AG10803 (cell line): ENCODE data around the gene KDM4E.
A peak's percentile ranks its signal among the peaks of the same experiment; 100 is the strongest.
"Not testable (repeated sequence)": the region's sequence is repeated elsewhere in the genome, so short reads cannot be mapped to it uniquely, and the experiment has no call there.

Experiments
- DNase-seq: peaks from one replicate; pipeline ENCODE4 v3.0.0; 2010; ENCODE audit warnings: low read depth
- H3K4me3 ChIP-seq: 2 replicates; pipeline ENCODE4 v1.5.1; 2011; ENCODE audit warnings: mild to moderate bottlenecking, low read length, control low read depth
- CTCF ChIP-seq: conservative IDR thresholded peaks from 2 replicates; pipeline ENCODE4 v1.5.1; 2011; ENCODE audit warnings: mild to moderate bottlenecking, low read length, control low read depth, inconsistent platforms

The KDM4E gene

GRCh38 chr11:95033051-95033450, 8.0 kb downstream of the KDM4E start:
- no peak for TF ChIP-seq CTCF
- no peak overlapping the region for H3K4me3 ChIP-seq
- no peak for DNase-seq

- no peak overlapping the region for H3K4me3 ChIP-seq
- no peak for DNase-seq
- no peak for TF ChIP-seq CTCF
These were observed 10.3 kb downstream of the KDM4E start for GRCh38 chr11:95035316-95035715.

- H3K4me3 ChIP-seq = peak overlapping the region; percentile 33
- not testable (repeated sequence) for DNase-seq
These were observed 12.4 kb downstream of the KDM4E start for GRCh38 chr11:95037356-95038035.

- no peak for TF ChIP-seq CTCF
- H3K4me3 ChIP-seq = no peak overlapping the region
- DNase-seq = no peak
These were observed 17.2 kb downstream of the KDM4E start for GRCh38 chr11:95042239-95042638.

GRCh38 chr11:95042906-95043305, 17.8 kb downstream of the KDM4E start:
- no peak overlapping the region for H3K4me3 ChIP-seq
- TF ChIP-seq CTCF = no peak
- DNase-seq = no peak

GRCh38 chr11:95044010-95044409, 19.0 kb downstream of the KDM4E start:
- no peak for DNase-seq
- H3K4me3 ChIP-seq = no peak overlapping the region
- TF ChIP-seq CTCF = no peak

GRCh38 chr11:95045812-95046211, 20.8 kb downstream of the KDM4E start:
- H3K4me3 ChIP-seq = no peak overlapping the region
- no peak for TF ChIP-seq CTCF
- DNase-seq = no peak

GRCh38 chr11:95049122-95049521, 24.1 kb downstream of the KDM4E start, which contains the start of gene KDM4F:
Gene KDM4F, plus strand, starts transcription at chr11:95049422.
- not testable (repeated sequence) for H3K4me3 ChIP-seq, DNase-seq
